Measurements from ENCODE around the gene SMAD2.

- no peak for TF ChIP-seq CTCF (IDR thresholded peaks at IDR 0.05)
- TF ChIP-seq ZFX (IDR thresholded peaks at IDR 0.05; ENCODE audit: borderline replicate concordance), result no peak
These were observed 151.1 kb downstream of the SMAD2 start for GRCh38 chr18:47779381-47779780.

Measured in 22Rv1 (cell line).